Thymus (tissue), 11 donors: ENCODE results near the gene PNPLA7. TPM values are rescaled to one million over a fixed set of nuclear protein-coding genes. Genes with fewer than 3 reads are reported as not detected.

Source experiments
- DNase-seq, 9 donors: peaks; one replicate each; pipeline ENCODE4 v3.0.0-alpha.2; 2013; ENCODE audit warnings: low spot score in 9 of 9, low read depth in 6 of 9, missing footprints in 1 of 9
- H3K27ac ChIP-seq, 2 donors: one replicate each; pipeline ENCODE4 v1.5.1; 2013; ENCODE audit warnings: control low read depth in 1 of 2, low read depth in 1 of 2, low read length in 1 of 2, mild to moderate bottlenecking in 1 of 2, moderate library complexity in 1 of 2
- H3K27me3 ChIP-seq, 2 donors: one replicate each; pipeline ENCODE4 v1.5.1; 2013; ENCODE audit warnings: low read length in 1 of 2; ENCODE audit not compliant: control insufficient read depth in 2 of 2, insufficient read depth in 1 of 2
- H3K36me3 ChIP-seq, 2 donors: one replicate each; pipeline ENCODE4 v1.5.1; 2013; ENCODE audit warnings: low read length in 1 of 2, mild to moderate bottlenecking in 1 of 2, moderate library complexity in 1 of 2; ENCODE audit not compliant: control insufficient read depth in 2 of 2, insufficient read depth in 2 of 2
- H3K4me1 ChIP-seq, 2 donors: one replicate each; pipeline ENCODE4 v1.5.1; 2013; ENCODE audit warnings: low read length in 2 of 2; ENCODE audit not compliant: control insufficient read depth in 2 of 2, insufficient read depth in 2 of 2
- H3K4me3 ChIP-seq, 2 donors: one replicate each; pipeline ENCODE4 v1.5.1; 2013; ENCODE audit warnings: low read length in 2 of 2, control low read depth in 1 of 2, mild to moderate bottlenecking in 1 of 2
- H3K9me3 ChIP-seq, 2 donors: one replicate each; pipeline ENCODE4 v1.5.1; 2013; ENCODE audit warnings: low read length in 1 of 2, mild to moderate bottlenecking in 1 of 2; ENCODE audit not compliant: control insufficient read depth in 2 of 2, insufficient read depth in 1 of 2
- WGBS: extraction: QIAGEN DNeasy Blood & Tissue Kit; methylation state at CpG from one replicate; pipeline ENCODE4 v1.1.7; 2013; 5-methylcytosine and 5-hydroxymethylcytosine counted together
- polyA plus RNA-seq: library from polyadenylated mRNA; stranded (reverse); fragments of 200-250 nt; gene quantifications from one replicate; pipeline ENCODE4 v1.2.3, GENCODE V29; 2013
- total RNA-seq: library from RNA; stranded (reverse); fragments of 120-200 nt; gene quantifications from one replicate; pipeline ENCODE4 v1.2.4, GENCODE V29; 2013
- donor health status: healthy.

Gene PNPLA7
- total and polyA plus RNA-seq, 2 donors: 1.6 to 11.5 TPM

DNA sequence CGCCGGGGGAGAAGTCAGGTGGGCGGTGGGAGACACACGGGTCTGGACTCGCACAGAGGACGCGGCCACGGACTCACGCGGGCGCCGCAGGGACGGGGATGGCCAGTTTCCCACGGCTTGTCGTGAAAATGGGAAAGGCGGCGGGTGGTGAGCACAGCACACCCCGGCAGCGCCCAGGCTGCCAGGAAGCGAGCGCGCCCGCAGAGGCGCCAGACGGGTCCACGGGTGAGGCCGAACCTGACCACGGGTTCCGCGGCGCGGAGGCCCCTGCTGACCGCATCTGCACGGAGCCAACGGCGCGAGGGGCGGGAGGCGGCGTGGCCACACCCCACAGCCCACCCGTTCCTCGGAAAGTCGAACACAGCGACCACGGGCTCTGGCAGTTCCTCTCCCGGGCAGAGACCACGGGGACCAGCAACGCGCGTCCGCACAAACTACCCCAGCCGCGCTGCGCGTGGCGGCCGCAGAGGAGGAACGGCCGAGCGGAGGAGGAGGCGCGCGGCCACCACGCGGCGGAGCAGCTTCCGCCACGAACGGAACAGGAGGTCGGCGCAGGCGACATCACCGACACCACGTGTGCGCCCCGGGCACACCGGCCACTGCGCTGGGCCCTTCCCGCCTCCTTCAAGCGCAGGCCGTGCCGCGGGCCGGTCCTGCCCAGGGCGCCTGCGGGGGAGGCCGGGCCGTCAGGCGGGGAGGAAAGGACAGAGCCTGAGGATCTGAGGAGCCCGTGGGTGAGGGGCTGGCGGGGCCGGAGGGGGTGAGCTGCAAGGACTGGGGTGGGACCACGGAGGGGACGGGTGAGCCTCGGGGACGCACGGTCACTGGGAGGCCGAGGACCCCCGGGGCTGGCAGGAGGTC, 132.8 kb downstream of the PNPLA7 start:
- peaks cover 4 to 39% of the 10 kb centered on the region in 2 donors for H3K27me3 ChIP-seq
- H3K4me3 ChIP-seq: no peak overlapping the region
- no peaks in the 10 kb centered on the region for H3K36me3 ChIP-seq
- H3K9me3 ChIP-seq: no peaks in the 10 kb centered on the region
- no peak for DNase-seq
- H3K27ac ChIP-seq: no peak overlapping the region
- H3K4me1 ChIP-seq: peaks cover 0 to 5% of the 10 kb centered on the region in 2 donors
- WGBS: 90% methylated on average over 99 of the region's 99 CpGs

DNA sequence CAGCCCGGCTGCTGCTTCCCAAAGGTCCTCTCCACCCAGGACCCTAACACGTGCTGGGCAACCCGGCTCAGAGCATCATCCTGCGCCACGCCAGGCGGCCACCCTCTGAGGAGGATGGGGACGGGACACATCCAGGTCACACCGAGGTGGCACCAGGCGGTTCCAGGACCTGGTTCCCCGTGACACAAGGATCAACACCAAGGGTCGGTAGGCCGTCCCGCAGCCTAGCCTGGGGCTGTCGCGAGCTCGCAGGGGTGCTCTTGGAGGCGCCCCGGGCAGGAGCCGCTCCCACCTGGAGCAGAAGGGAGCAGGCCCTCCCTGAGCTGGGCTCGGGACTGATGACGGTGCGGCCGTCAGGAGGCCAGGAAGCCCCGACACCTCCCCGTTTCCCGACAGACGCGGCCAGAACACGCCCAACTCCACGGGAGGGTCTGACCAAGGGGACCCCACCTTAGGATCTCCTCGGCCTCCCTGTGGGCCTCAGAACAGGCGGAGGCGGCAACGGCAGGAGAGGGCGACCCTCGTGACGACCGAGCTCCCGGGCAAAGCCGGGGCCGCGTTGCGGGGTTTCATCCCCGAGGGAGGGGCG, 133.5 kb downstream of the PNPLA7 start:
- peaks cover 3 to 40% of the 10 kb centered on the region in 2 donors for H3K27me3 ChIP-seq
- H3K4me1 ChIP-seq: peaks cover 0 to 8% of the 10 kb centered on the region in 2 donors
- no peak overlapping the region for H3K4me3 ChIP-seq
- H3K27ac ChIP-seq: no peak overlapping the region
- DNase-seq: no peak
- 95% methylated on average over 45 of the region's 45 CpGs for WGBS
- no peaks in the 10 kb centered on the region for H3K36me3 ChIP-seq
- H3K9me3 ChIP-seq: no peaks in the 10 kb centered on the region

DNA sequence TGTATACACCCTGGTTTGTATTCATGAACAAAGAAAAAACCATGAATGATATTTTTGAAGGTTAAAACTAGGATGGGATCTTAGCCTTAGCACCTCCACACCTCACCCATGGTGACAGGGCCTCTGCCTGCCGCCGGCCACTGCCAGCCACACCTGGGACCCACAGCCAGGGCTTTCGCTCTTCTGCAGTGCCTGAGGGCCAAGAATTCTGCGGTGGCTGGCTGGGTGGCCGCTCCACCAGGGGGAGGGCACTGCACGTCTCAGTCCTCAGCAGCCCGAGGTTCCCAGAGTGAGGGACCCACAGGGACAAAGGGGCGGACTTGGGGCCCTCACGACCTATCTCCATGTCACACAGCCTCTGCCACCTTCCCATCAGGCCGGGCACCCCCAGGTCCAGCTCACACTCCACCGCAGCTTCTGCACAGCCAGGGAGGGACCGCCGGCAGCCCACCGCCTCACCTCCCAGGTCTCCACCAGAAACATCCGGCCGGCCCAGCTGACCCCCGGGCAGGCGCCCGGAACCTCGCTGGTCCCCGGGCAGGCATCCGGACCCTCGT, 134.1 kb downstream of the PNPLA7 start:
- H3K27me3 ChIP-seq: peaks cover 6 to 41% of the 10 kb centered on the region in 2 donors
- H3K36me3 ChIP-seq: no peaks in the 10 kb centered on the region
- H3K27ac ChIP-seq: no peak overlapping the region
- WGBS: 98% methylated on average over 23 of the region's 23 CpGs
- H3K4me3 ChIP-seq: no peak overlapping the region
- H3K9me3 ChIP-seq: peaks cover 0 to 1% of the 10 kb centered on the region in 2 donors
- H3K4me1 ChIP-seq: peaks cover 0 to 12% of the 10 kb centered on the region in 2 donors
- no peak for DNase-seq

DNA sequence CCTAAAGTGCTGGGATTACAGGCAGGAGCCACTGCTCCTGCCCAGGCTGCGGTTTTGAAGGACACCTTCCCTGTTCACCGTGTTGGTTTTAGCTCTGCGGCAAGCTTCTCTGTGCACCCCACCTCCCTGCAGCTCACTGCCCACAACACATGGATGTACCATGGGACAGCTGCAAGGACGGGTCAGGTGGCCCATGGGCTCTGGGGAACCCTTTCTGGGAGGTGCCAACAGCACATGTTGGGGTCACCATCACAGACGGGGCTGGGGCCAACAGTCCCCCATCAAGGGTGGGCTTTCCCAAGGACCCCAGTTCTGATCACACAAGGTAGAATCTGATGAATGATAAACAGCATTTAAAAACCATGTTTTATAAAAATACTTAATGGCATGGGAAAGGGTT, 134.8 kb downstream of the PNPLA7 start:
- no peaks in the 10 kb centered on the region for H3K36me3 ChIP-seq
- peaks cover 0 to 3% of the 10 kb centered on the region in 2 donors for H3K9me3 ChIP-seq
- H3K4me1 ChIP-seq: peaks cover 0 to 12% of the 10 kb centered on the region in 2 donors
- H3K27me3 ChIP-seq: peaks cover 13 to 43% of the 10 kb centered on the region in 2 donors
- DNase-seq: no peak
- 97% methylated on average over 5 of the region's 5 CpGs for WGBS
- no peak overlapping the region for H3K27ac ChIP-seq
- H3K4me3 ChIP-seq: no peak overlapping the region

DNA sequence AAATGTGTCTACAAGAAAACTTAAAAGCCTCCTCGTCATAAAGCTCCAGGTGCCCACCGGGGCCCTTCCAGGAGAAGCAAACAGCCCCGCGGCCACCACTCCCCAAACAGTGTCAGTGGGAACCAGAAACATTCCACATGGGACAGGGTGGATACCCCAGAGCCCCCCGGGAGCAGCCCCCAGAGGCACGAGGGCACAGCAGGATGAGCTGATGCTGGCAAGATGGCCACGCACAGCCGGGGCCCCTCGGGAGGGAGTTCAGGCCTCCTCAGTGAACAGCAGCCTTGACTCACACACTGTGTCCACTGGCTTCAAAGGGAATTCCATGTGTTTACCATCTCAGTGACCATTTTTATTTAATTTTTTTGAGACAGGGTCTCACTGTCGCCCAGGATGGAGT, 137.8 kb downstream of the PNPLA7 start:
- peaks cover 0 to 12% of the 10 kb centered on the region in 2 donors for H3K4me1 ChIP-seq
- WGBS: 90% methylated on average over 10 of the region's 10 CpGs
- H3K27me3 ChIP-seq: peaks cover 18 to 65% of the 10 kb centered on the region in 2 donors
- no peak overlapping the region for H3K27ac ChIP-seq
- no peak overlapping the region for H3K4me3 ChIP-seq
- no peaks in the 10 kb centered on the region for H3K36me3 ChIP-seq
- no peak for DNase-seq
- H3K9me3 ChIP-seq: peaks cover 1 to 3% of the 10 kb centered on the region in 2 donors

DNA sequence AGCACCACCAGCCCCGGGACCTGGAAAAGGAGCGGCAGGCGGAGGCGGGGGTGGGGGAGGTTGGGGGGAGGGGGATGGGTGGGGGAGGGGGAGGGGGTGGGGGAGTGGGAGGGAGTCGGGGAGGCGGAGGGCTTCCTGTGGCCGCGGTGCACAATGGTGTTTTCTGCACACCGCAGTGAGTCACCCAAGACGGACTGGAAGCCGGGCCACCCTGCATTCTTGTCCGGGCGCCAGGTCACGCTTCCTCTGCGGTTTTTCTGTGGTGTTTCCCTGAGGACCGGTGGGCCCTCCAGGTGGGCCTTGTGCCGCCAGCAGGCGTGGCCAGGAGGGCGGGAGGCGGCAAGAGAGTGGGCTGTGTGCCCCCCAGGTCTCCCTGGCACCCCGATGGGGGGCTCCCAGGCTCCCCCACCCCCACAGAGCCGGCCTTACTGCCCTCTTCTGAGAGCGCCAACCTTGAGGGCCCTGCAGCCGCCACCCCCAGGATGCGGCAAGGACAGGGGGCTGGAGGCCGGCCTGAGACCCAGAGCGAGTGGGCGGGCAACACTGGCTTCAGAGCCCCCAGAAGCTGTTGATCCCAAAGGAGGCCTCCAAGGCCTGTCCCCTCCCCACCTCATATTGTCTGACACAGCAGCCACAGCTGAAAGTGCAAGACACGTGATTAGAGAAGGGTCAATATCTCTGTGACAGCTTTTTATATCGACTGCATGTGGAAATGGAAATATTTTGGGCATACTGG, 138.4 kb downstream of the PNPLA7 start:
- WGBS: 22% methylated on average over 30 of the region's 30 CpGs
- Histone ChIP-seq H3K27ac (no peak overlapping the region), H3K36me3 (no peaks in the 10 kb centered on the region), H3K27me3 (peaks cover 25 to 65% of the 10 kb centered on the region in 2 donors), H3K4me3 (no peak overlapping the region), H3K9me3 (peaks cover 1 to 3% of the 10 kb centered on the region in 2 donors), H3K4me1 (peaks cover 0 to 14% of the 10 kb centered on the region in 2 donors)
- DNase-seq: peak in 1 of 9 donors; percentile 18

DNA sequence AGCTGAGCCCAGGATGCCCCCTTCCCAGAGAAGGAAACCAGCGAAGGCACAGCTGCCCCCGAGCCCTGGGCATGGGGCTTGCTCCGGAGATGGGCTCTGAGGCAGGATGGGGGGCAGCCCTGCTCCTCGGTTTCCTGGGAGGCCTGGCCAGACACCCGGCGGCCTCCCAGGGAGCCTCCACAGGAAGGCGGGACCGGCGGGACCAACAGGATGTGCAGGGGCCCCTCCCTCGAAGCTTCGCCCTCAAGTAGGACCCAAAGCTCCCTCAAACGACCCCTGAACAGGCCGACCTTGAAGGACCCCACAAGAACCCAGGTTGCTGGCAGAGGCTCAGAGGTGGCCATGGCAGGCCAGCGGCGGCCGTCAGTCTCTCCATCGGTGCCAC, 138.9 kb downstream of the PNPLA7 start:
- H3K4me1 ChIP-seq: peaks cover 0 to 14% of the 10 kb centered on the region in 2 donors
- H3K36me3 ChIP-seq: no peaks in the 10 kb centered on the region
- DNase-seq: no peak
- H3K9me3 ChIP-seq: peaks cover 1 to 3% of the 10 kb centered on the region in 2 donors
- no peak overlapping the region for H3K4me3 ChIP-seq
- H3K27me3 ChIP-seq: peaks cover 30 to 66% of the 10 kb centered on the region in 2 donors
- H3K27ac ChIP-seq: no peak overlapping the region
- 30% methylated on average over 17 of the region's 17 CpGs for WGBS

DNA sequence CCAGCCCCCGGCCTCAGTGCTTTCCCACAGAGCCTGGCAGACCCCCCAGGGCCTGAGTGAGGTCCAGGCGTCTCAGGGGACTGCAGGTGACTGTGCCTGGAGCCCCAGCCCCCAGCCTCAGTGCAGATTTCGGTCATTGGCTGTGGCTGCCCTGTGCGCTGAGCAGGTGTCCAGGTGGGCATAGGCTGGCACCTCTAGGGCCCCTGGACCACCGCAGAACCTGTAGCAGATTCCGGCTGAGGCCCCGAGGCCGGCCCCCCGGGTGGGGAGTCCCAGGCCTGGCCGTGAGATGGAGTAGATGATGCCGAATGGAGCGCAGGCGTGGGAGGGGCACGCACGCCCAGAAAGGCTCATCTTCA, 139.3 kb downstream of the PNPLA7 start:
- Histone ChIP-seq H3K27ac (no peak overlapping the region), H3K4me1 (peaks cover 0 to 14% of the 10 kb centered on the region in 2 donors), H3K27me3 (peaks cover 30 to 65% of the 10 kb centered on the region in 2 donors), H3K4me3 (no peak overlapping the region), H3K9me3 (peaks cover 1 to 3% of the 10 kb centered on the region in 2 donors), H3K36me3 (no peaks in the 10 kb centered on the region)
- no peak for DNase-seq
- WGBS: 85% methylated on average over 15 of the region's 15 CpGs
